ENCODE data around the gene DAAM1.

DAAM1 gene

DNA sequence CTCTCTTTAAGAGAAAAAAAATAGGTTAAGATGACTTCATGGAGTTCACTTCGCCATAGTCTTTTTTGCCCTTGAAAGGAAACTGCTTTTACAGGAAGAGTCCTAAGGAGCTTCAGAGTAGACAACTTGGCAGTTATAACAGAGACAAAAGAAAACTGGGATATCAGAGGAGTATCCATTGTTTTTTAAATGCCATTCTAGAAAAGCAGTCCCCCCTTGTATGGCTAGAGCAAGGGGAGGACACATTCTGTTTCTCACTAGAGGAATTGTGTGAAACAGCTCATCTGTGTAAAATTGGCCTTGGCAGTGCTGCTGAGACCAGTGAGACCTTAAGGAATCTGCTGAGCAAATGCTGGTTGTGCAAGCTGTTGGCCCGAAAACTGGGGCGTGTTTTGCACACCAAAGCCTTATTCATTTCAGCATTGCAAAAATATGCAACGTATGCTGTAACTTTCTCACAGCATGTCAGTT lies 148.7 kb downstream of the DAAM1 start:
- DNase-seq (ENCODE audit: low read depth in 3 of 3, low spot score in 1 of 3), result no peak

DNA sequence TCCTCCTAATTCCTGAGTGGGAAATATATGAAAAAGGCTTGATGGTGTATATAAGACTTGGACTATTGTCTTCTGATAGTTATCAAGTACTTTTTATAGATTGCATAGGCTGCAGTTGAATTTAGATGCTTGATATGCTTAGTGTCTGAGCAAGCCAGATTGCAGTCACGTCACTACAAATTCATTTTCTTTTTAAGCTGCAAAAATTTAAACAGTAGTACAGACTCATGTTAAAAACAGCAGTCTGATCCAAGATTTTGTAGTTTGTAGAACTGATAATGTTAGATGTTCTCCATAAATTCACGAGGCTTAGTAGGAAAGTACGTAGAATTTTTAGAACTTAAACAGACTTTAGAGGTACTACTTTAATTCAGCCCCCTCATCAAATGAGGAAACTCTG lies 150.3 kb downstream of the DAAM1 start:
- DNase-seq (ENCODE audit: low read depth in 3 of 3, low spot score in 1 of 3), result no peak

DNA sequence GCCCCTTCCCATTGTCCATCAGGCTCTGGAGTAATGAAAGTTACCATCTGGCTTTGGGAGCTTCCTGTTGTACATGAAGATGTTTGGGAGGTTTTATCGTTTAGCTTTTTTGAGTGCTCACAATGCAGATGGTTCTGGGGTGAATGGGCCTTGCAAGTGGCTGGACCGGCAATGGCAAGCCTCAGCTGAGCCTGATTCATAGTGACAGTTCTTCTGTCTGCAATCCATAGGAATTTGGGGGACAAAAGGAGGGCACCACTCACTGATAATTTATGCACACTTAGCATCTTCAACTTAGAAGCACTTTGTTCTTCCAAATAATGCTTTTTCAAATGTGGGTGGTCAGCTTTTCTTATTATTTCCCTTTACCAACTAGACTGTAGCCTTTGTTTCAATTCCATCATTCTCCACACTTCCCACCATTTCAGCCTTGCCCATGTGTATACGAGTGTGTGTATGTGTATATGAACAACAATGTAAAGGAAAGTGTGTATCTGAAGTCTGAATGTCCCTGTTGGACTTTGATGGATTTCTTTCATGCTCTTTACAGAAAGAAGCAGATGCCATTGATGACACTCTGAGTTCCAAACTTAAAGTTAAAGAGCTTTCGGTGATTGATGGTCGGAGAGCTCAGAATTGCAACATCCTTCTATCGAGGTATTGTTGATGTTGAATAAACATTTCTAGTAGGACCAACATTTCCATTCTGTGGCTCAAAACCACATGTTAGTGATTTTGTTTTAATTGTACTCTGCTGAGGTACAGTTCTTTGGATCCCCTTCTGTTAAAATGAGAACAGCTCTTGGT lies 151.3 kb downstream of the DAAM1 start:
- no peak for DNase-seq (ENCODE audit: low read depth in 3 of 3, low spot score in 1 of 3)

DNA sequence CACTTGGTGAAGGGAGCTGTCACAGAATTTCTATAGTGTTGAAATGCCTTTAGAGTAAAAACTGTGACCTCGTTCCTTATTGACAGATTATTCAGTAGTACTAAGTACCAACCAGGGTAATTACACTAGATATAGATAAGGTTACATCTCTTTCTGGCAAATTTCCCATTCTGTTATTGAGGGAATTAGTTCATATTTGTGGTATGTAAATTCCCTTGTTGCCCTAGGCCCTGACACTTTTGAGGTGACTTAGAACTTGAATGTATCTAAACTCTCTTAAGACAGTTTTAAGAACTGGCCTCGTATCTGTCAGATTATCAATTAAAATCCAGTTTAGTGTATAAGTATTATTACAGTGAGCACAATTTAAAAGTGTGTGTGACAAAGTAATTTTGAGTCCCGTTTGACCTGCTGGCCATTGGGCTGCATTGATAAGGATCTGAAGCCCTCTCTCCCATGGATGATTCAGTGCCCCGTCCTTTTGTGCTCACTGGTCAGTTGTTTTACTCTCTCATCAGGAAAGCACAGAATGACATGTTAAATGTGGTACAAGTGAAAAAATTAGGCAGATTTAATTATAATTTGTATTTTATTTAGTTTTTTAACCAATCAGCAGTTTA lies 153.5 kb downstream of the DAAM1 start:
- no peak for DNase-seq (ENCODE audit: low read depth in 3 of 3, low spot score in 1 of 3)

DNA sequence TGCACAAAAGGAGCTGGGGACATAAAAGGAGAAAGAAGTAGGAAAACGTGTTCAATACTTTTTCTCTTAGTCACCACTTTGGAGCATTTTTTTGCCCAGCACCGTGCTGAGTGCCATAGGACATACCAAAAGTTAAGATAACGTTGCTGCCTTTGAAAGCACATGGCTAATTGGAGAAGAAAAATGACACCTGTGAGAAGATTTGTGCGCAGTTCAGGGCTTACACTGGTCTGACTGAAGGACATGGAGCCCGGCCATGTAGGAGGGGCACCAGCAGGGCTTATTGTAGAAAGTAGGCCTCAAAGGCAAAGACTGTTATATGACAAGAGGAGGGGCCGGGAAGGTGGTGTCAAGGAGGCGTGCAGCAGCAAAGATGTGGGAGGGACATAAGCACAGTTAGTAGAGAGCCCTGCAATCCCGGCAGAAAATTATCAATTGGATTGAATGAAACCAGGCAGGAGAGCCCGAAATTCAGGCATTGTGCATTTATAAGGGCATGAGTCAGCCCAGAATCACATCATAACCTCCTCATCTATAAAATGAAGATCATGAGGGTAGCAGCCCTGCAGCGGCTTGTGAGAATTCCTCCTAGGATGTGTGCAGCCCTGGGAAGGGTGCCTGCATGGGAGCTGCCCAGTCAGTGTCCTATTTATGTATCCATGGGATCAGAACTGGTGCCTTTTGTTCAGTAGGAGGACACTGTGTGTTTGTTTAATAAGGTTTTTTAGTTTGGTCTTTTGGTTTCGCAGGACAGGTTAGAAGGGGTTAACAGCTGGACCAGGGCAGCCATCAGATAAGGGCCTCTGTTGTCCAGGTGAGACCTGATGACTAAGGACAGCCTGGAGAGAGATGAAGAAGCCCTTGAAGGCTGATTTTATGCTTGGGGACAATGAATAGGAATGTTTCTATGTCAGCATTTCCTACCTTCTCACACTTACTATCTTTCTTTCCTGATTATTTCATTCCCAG lies 154.3 kb downstream of the DAAM1 start:
- no peak for DNase-seq (ENCODE audit: low read depth in 3 of 3, low spot score in 1 of 3)

DNA sequence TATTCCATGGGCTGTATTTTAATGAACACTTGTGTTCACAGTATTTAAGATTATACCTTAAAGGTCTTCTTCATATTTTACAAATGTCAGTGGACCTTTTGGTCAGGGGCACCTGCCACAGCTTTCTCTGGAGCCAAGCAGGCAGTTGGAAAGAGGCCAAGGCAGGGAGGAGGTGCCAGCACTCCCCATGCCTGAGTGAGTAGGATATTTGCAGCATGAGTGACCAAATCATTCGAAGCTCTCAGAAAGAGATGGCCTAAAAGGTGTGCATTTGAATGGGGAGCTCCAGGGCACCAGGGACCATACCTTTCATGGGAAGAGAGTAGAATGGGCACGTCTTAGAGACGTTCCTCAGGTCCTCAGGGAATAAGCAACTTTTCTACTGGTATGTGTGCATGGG lies 155.1 kb downstream of the DAAM1 start:
- no peak for DNase-seq (ENCODE audit: low read depth in 3 of 3, low spot score in 1 of 3)

DNA sequence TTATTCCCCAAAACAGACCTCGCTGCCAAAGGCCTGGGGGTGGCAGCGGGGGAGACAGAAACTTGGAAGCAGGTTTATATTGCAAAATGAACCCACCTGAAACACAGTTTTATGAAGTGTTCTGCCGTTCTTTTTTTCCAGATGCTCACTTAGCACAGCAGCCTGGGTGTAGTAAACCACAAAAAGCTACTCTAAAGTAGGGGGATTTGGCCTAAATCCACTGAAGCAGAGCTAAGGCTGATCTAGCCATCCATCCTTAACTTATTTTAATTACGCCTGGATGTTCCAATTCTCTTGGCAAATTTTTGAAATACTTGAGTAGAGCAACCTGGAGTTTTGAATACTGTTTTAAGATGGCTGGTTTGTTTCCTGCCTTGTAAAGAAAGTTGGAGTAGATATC lies 155.5 kb downstream of the DAAM1 start:
- no peak for DNase-seq (ENCODE audit: low read depth in 3 of 3, low spot score in 1 of 3)

DNA sequence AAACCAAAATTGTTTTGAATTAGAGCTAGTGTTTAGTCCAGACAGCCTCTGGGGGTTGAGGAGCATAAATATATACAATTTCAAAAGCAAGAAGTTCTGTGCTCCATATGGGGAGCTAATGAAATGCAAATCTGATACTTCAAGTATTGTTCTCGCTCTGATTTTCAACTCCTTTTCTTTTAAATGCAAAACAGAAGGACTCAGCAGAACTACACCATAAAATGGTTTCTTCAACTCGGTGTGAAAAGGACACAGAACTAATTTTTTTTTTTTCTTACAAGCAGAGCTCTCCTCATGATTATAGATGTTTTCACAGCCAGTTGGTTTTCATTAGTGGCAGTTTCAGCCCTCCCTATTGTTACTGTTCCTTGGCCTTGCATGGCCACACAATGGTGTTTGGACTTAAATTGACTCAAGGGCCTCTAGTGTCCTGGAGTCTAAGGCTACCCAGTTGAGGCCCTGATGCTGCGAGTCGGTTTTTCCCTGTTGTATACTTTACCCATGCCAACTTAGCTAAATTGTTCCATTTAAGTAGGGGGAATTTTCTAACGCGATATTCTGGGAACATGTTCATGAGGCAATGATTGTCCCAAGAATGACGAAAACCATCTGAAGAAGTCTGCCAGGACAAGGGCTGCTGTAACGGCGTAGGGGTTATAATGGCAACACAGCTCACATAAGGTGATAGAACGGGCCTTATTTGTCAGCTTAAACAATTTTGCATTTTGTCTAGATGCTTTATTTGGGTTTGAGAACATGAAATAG lies 156.4 kb downstream of the DAAM1 start:
- DNase-seq (ENCODE audit: low read depth in 3 of 3, low spot score in 1 of 3), result no peak

DNA sequence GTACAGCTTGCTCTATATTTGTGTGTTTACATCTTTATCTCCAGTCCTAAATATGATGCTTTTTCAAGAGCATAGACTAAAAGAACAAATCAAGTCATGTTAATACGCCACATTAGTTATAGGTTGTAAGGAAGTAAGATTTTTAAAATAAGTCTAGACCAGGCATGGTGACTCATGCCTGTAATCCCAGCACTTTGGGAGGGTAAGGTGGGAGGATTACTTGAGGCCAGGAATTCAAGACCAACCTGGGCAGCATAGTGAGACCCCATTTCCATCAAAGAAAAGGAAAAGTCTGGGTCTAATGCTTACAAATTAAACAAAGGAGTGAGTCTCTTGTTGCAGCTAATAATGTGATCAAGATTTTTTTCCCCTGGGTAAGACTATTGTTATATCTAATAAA lies 157.9 kb downstream of the DAAM1 start:
- no peak for DNase-seq (ENCODE audit: low read depth in 3 of 3, low spot score in 1 of 3)

DNA sequence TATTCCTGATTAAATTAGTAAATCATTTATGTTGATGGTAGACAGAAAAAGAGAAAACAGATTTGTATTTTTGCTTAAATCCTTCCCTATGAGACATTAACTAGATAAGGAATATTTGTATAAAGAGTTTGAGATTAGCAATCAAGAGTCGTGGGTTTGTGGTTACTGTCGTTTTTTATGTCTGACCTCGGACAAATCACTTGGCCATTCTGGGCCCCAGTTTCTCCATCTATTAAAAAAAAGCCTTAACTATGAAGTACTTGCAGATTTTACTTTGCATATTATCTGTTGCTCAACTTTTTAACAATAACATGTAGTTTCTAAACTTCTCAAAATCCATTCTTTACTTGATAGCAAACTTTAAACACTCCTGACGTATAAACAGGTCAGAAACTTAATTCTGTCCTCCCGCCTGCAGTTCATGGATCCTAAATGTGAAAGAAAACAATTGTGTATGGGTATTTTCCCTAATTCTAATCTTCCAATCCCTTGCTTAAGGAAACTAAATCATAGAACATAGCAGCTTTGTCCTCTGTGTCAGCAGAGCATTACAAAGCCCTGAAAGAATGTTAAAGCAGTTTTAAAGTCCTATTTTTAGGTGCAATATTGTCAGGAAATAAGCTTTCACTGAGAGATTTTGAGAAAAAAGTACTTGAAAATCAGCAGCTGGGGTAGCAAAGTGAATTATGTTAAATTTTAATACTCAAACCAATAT lies 158.5 kb downstream of the DAAM1 start:
- DNase-seq (ENCODE audit: low read depth in 3 of 3, low spot score in 1 of 3), result no peak

DNA sequence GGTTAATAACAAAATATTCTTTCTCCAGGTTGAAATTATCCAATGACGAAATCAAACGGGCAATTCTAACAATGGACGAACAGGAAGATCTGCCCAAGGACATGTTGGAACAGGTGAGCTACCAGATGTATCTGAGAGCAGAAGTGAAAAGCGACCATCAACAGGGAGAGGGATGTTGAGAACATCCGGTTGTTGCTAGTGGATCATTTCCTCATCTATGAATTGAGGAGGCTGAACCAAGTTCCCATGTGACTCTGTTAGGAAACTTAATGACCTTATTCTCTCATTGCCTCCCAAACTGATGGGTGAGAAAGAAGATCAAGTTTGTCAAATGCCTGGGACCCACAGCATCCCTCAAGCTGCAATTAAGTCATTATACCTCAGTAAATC lies 159.0 kb downstream of the DAAM1 start:
- DNase-seq (ENCODE audit: low read depth in 3 of 3, low spot score in 1 of 3), result no peak

DNA sequence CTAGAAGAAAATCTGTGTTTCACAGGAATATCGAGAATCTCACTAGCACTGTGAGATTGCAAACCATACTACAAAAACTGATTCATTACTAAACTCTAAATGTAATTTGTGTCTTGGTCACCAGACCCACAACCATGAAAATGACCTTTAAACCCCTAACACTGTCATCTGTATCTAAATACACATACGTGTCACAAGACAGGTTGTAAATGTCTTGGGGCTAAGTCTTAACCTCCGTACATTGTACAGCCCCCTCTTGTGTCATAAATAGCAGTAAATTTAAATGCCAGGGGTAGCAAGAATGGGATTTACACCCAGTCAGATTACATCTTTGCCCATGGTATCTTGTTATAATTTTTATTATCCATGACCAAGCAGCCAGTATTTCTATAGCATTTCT lies 159.4 kb downstream of the DAAM1 start:
- DNase-seq (ENCODE audit: low read depth in 3 of 3, low spot score in 1 of 3), result no peak

DNA sequence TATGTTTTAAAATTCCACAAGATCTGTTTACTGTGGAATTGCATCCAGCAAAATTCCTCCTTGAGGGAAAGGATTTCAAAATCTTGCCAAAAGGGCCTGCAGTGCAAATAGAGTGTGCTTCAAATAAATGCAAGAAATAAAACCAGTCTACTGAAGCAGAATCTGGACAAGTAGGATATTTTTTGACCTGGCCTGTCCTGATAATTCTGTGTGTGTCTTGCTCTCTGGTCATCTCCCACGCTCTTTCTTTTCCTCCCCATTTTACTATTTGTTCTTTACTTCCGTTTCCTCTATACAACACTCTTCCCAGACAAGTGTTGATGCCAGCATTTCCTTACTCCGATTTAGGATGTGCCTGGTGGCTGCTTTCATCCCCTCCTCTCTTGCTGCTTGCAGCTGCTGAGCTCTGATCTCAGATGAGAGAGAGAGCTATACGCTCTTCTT lies 160.8 kb downstream of the DAAM1 start:
- no peak for DNase-seq (ENCODE audit: low read depth in 3 of 3, low spot score in 1 of 3)

DNA sequence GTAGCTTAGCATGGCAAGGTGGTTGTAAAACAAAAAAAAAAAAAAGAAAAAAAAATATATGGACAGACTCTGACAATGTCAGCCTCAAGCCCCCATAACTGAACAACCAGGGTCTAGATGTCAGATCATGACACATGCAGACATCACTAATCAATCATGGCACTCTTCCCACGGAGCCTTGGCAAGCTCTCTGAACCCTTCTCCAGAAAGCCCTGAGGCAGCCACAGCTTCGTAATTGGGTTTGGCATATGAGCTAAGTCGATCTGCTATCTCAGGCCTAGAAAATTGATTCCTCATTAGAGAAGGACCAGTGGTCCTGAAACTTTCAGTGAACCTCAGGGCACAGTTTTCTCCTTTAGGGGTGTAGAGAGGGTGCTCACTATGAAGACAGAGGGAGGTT lies 164.5 kb downstream of the DAAM1 start:
- DNase-seq (ENCODE audit: low read depth in 3 of 3, low spot score in 1 of 3), result no peak

DNA sequence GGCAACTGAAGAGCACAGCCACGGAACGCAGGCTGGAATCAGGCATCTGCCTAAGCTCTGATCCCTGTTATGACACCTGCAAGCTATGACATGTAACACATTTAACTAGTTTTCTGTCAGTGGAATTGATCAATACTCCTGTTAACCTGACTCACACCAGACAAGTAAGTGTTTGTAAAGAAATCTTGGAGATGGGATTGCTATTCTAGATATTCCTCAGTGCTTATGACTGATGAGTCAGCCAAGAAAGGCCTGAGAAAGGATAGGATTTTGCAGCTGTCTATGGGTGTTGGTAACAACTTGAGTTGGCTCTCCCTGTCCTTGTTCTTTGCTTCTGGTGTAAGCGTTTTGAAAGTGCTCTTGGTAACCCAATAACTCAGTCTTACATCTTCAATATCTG lies 166.2 kb downstream of the DAAM1 start:
- no peak for DNase-seq (ENCODE audit: low read depth in 3 of 3, low spot score in 1 of 3)

DNA sequence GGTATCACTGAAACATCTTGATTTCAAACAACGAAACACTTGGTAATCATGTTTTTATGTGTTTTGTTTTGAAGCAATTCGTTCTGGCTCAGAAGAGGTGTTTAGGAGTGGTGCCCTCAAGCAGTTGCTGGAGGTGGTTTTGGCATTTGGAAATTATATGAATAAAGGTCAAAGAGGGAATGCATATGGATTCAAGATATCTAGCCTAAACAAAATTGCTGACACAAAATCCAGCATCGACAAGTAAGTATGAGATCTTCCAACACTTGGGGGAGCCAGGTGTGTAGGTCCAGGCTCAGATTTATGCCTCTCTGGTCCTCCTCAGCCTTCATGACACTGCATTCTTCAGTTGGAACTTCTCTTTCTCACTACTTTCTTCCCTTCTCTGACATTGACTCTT lies 166.6 kb downstream of the DAAM1 start:
- DNase-seq (ENCODE audit: low read depth in 3 of 3, low spot score in 1 of 3), result no peak

DNA sequence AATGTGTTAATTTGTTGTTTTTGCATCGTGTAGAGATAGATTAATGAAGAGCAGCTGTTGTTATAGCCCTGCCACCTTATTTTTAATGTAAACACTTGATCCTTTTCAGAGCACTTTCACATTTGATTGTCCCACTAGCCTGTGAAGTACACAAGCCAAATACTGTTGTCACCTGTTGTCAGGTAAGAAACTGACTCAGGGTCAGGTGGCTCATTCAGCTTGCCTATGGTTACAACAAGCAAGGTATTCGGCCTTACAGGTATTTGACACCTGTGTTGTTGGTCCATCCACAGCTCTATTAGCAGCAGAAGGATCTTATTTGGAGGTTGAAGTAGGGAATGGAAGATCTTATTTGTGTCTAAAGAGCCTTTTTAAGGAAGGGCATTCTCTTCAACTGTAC lies 167.8 kb downstream of the DAAM1 start:
- DNase-seq (ENCODE audit: low read depth in 3 of 3, low spot score in 1 of 3), result no peak

DNA sequence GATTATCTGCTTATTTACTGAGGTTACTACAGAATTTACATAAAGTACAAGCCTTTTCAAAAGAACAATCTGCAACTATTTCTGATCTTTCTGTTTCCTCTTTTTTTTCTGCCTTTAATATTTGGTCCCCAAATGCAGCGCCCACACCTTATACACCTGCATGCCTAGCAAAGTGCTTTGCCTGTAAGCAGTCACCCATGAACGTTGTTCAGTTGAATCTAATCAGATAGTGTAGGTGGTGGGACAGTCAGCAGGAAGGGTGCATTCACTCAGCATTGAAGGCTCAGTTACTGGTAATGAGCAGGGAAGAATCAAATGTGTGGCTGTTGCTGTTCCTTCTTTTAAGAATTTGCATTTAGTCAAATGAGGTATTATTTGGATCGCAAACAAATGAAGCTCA lies 168.3 kb downstream of the DAAM1 start:
- no peak for DNase-seq (ENCODE audit: low read depth in 3 of 3, low spot score in 1 of 3)

DNA sequence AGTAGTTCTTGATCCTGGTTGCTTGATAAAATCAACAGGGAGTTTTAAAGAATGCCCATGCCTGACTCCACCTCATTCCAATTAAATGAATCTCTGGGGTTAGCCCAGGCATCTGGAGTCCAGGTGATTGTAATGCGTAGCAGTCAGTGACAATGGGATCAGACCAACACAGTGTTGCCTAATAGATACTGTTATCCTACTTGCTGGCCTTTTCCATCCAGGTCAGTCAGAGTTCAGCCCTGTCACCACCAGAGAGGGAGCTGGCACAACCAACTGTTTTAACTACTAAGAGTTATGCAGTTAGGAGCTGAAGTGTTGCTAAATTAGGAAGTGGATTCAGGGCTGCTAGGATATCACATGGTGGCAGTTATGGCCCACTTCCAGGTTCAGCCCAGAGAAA lies 169.6 kb downstream of the DAAM1 start:
- DNase-seq (ENCODE audit: low read depth in 3 of 3, low spot score in 1 of 3), result no peak

DNA sequence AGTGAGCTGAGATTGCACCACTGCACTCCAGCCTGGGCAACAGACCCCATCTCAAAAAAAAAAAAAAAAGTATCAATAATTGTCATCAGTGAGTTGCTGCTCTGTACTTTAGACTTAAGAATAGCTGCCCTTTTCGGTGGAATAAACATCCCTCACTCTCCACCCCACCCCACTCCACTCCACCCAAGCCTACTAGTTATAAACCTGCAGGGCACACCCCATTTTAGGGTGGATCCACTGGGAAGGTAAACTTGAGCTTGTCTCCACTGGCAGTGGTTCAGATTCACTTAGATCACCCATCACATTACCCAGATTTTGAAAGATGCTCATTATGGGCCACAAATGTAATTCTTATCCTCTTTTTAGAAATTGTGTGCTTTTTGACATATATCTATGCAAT lies 170.3 kb downstream of the DAAM1 start:
- no peak for DNase-seq (ENCODE audit: low read depth in 3 of 3, low spot score in 1 of 3)
